Measurements from ENCODE around the gene LRRC18.

- TF ChIP-seq CTCF (IDR thresholded peaks at IDR 0.05) (no peak), EP300 (IDR thresholded peaks at IDR 0.05) (no peak), POLR2A (IDR thresholded peaks at IDR 0.05) (no peak)
Measured at GRCh38 chr10:48948470-48949037, 8.9 kb upstream of the LRRC18 start.
